ENCODE measurements around the gene CDHR3. TPM values are rescaled to one million over a fixed set of nuclear protein-coding genes. Genes with fewer than 3 reads are reported as not detected.

The CDHR3 gene
- total and polyA plus RNA-seq, 10 of the 15 experiments (the other 5 are each of a cell fraction or from before 2014, with no cell fraction given), result 0.06 to 0.11 TPM; not detected in 8

- H3K79me2 ChIP-seq (ENCODE audit: control insufficient read depth, insufficient read depth, low read length), result no peaks in the 10 kb centered on the region
- RAD21 ChIA-PET (ENCODE audit: unreplicated experiment), result interaction anchor here (1.5 kb wide), 1 partner anchor 24 kb away, joined by 11 read pairs; no protein-coding TSS in a partner anchor
- H4K20me1 ChIP-seq (ENCODE audit: control insufficient read depth, insufficient read depth), result no peaks in the 10 kb centered on the region
- no peaks in the 10 kb centered on the region for H3K36me3 ChIP-seq (ENCODE audit: control insufficient read depth in 2 of 2, insufficient read depth in 2 of 2, low read length in 1 of 2)
- ATAC-seq (no peak), FAIRE-seq (no peak), DNase-seq (ENCODE audit: low read depth, low spot score) (no peak)
- no peaks in the 10 kb centered on the region for H3K27me3 ChIP-seq (replicated peaks in 1 of 2; ENCODE audit: control insufficient read depth in 2 of 2, insufficient read depth in 2 of 2, low read length in 1 of 2)
- CTCF ChIA-PET, result interaction anchor here (0.5 to 5.9 kb wide), 3 partner anchors 10 to 72 kb away, joined by 3 to 24 read pairs (median 3); no protein-coding TSS in a partner anchor
- in situ Hi-C loops (cut with MboI), result no loop called here
- BruUV-seq (replicated peaks), result no TSS peak
- SMC1A ChIA-PET (ENCODE audit: uncharacterized antibody, unreplicated experiment), result interaction anchor here (0.6 to 7.8 kb wide), 7 partner anchors 11 to 85 kb away, joined by 3 to 78 read pairs (median 4); no protein-coding TSS in a partner anchor
- intact Hi-C loops (cut with micrococcal nuclease; ENCODE audit: unreplicated experiment), result no loop called here
- H3K4me2 ChIP-seq (ENCODE audit: control insufficient read depth, insufficient read depth), result no peak overlapping the region
- no peaks in the 10 kb centered on the region for H3K4me1 ChIP-seq (ENCODE audit: control insufficient read depth, insufficient read depth, low read length)
- TF ChIP-seq KDM1A (IDR thresholded peaks at IDR 0.05; ENCODE audit: borderline replicate concordance) (no peak), ZNF24 (IDR thresholded peaks at IDR 0.05) (no peak), GATAD2B (conservative IDR thresholded peaks at IDR 0.05; ENCODE audit: low read depth) (no peak), RELA (IDR thresholded peaks at IDR 0.05; ENCODE audit: borderline replicate concordance, partially characterized antibody) (no peak), EED (IDR thresholded peaks at IDR 0.05; ENCODE audit: low read depth) (no peak), TBL1XR1 (IDR thresholded peaks at IDR 0.05; ENCODE audit: low read depth, low read length) (no peak), JUND (IDR thresholded peaks at IDR 0.05; ENCODE audit: low read depth, low read length) (no peak), POLR2AphosphoS5 (IDR thresholded peaks at IDR 0.05; ENCODE audit: low read length) (no peak), SMAD5 (IDR thresholded peaks at IDR 0.05; ENCODE audit: low read depth) (no peak), EZH2 (IDR thresholded peaks at IDR 0.05; ENCODE audit: borderline replicate concordance, control insufficient read depth, low read depth, low read length) (no peak), ZBTB4 (CRISPR knock-in tag; IDR thresholded peaks at IDR 0.05) (no peak), ATF2 (IDR thresholded peaks at IDR 0.05; ENCODE audit: low read length) (no peak), ZNF622 (IDR thresholded peaks at IDR 0.05) (no peak), POLR2AphosphoS2 (IDR thresholded peaks at IDR 0.05; ENCODE audit: low read depth, low read length) (no peak), CHD2 (IDR thresholded peaks at IDR 0.05; ENCODE audit: borderline replicate concordance, low read depth, low read length) (no peak), ZZZ3 (IDR thresholded peaks at IDR 0.05; ENCODE audit: control insufficient read depth, insufficient read length, low read depth) (no peak), SMARCA5 (IDR thresholded peaks at IDR 0.05) (no peak)
- TF ChIP-seq, protein P1, sequence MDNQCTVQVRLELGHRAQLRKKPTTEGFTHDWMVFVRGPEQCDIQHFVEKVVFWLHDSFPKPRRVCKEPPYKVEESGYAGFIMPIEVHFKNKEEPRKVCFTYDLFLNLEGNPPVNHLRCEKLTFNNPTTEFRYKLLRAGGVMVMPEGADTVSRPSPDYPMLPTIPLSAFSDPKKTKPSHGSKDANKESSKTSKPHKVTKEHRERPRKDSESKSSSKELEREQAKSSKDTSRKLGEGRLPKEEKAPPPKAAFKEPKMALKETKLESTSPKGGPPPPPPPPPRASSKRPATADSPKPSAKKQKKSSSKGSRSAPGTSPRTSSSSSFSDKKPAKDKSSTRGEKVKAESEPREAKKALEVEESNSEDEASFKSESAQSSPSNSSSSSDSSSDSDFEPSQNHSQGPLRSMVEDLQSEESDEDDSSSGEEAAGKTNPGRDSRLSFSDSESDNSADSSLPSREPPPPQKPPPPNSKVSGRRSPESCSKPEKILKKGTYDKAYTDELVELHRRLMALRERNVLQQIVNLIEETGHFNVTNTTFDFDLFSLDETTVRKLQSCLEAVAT (IDR thresholded peaks at IDR 0.05), result no peak
- H3K4me3 ChIP-seq, result no peak overlapping the region
- no peak overlapping the region for H2AFZ ChIP-seq (ENCODE audit: control insufficient read depth, low read depth, low read length)
- POLR2A ChIA-PET, result interaction anchor here (0.7 kb wide), 1 partner anchor 244 kb away, joined by 3 read pairs; no protein-coding TSS in a partner anchor
- H3K9me3 ChIP-seq (replicated peaks; ENCODE audit: control insufficient read depth, insufficient read depth, low read length), result no peaks in the 10 kb centered on the region
- no peak overlapping the region for H3K27ac ChIP-seq (ENCODE audit: control insufficient read depth, insufficient read depth)
- no peak overlapping the region for H3K9ac ChIP-seq (ENCODE audit: control insufficient read depth, insufficient read depth, low read length)
- WGBS (ENCODE audit: insufficient coverage, insufficient replicate concordance, low lambda C conversion rate, missing lambda C conversion rate), result 94% methylated on average over 18 of the region's 18 CpGs
Measured at GRCh38 chr7:106082087-106082854, 119.2 kb downstream of the CDHR3 start.

Measured in GM12878 (cell line).